Left forelimb (tissue), 1 donor: ENCODE measurements around the gene ARHGEF39.
A peak's percentile ranks its signal among the peaks of the same experiment; 100 is the strongest.

Experiments
- DNase-seq: peaks from one replicate; pipeline ENCODE4 v3.0.0-alpha.2; 2018; ENCODE audit warnings: low spot score

The ARHGEF39 gene, protein sequence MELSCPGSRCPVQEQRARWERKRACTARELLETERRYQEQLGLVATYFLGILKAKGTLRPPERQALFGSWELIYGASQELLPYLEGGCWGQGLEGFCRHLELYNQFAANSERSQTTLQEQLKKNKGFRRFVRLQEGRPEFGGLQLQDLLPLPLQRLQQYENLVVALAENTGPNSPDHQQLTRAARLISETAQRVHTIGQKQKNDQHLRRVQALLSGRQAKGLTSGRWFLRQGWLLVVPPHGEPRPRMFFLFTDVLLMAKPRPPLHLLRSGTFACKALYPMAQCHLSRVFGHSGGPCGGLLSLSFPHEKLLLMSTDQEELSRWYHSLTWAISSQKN

DNA sequence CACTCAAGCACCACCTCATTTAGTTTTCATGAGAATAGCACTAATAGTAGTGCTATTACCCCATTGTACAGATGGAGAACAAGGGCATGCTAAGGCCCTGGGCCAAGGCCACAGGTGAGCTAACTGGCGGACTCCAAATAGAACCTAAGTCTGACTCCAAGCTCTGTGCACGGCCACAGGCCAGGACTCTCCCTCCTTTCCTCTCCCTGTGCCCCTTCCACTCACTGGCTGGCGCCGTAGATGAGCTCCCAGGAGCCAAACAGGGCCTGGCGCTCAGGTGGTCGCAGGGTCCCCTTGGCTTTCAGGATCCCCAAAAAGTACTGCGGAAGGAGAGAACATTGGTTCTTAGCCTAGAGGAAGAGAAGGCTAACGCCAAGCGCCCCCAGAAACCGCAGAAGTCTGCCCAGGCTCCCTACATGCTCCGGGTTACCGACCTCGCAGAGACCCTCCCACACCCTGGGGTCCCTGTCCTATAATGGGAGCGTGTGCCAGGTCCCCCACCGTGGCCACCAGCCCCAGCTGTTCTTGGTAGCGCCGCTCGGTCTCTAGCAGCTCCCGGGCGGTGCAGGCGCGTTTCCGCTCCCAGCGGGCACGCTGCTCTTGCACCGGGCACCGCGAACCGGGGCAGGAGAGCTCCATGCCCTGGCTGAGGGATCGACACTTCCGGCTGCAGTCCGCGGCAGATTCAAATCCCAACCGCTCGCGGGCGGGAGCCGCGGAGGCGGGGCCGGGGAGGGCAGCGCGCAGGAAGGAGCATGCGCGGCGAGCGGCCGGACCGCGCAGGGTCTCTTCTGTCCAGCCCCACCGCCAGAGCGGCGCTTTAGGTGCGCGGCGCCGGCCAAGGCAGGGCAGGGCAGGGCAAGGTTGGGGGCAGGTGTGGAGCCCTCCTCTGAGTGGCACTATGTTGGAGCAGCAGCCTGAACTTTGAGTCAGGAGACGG, at the start of gene ARHGEF39:
Gene ARHGEF39, minus strand, starts transcription at position 665 of the 940 bp plus-strand sequence. Its CDS starts 26 bp downstream, at position 639.
- DNase-seq: peak; percentile 88

DNA sequence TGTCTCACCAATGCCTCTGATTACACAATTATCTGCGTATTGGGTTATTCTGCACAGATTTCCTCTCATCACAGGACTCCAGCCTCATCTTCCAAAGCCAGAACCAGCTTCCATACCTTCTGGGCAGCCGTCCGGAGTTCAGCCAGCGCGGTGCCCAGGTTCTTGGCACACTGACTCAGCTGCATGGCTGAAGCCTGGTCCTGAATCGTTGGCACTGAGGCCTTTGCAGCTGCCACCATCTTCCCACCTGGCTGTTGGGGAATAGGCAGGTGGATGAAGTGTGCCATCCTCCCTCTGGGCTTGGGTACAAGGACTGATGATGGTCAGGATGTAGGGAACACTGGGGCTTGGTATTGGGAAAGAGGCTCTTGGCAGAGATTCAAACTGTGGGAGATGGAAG, 49.1 kb upstream of the ARHGEF39 start:
- DNase-seq: no peak

DNA sequence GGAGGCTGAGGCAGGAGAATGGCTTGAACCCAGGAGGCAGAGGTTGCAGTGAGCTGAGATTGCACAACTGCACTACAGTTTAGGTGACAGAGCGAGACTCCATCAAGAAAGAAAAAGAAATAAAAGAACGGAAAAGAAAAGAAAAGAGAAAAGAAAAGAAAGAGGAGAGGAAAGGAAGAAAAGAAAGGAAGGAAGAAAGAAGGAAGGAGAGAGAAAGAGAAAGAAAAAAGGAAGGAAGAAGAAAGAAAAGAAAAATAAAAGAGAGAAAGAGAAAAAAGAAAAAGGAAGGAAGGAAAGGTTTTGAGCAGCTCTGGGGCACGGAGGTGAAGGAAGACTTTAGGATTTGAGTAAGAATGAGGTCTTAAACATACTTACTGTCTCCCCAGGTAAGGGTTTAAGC, 48.6 kb upstream of the ARHGEF39 start:
- DNase-seq: no peak

DNA sequence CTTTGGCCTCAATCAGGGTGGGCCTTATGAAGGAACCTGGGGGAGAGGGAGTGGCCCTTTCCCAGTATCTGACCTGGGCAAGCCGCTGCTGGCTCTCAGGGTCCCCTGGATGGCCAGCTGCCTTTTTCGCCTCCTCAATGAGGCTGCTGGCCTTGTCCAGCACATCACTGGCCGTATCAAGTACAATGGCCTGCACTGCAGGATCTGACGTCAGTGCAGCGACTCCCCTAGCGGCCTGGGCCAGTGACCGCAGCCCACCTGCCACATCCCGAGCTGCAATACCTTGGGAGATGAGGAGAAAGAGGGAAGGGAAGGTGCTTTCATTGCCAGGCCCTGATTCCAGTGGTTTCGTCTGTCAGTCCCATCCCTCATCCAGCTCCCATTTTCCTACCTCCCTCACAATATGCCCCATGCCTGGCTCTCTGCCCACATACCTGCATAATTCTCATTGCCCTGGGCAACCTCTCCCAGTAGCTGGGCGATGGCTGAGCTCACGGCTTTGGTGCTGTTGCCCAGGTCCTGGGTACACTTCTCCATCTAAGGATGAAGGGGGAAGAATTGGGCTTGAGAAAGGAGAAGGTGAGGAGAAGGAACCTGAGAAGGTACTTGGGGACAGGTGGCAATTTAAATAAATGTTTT, 47.9 kb upstream of the ARHGEF39 start:
- no peak for DNase-seq

DNA sequence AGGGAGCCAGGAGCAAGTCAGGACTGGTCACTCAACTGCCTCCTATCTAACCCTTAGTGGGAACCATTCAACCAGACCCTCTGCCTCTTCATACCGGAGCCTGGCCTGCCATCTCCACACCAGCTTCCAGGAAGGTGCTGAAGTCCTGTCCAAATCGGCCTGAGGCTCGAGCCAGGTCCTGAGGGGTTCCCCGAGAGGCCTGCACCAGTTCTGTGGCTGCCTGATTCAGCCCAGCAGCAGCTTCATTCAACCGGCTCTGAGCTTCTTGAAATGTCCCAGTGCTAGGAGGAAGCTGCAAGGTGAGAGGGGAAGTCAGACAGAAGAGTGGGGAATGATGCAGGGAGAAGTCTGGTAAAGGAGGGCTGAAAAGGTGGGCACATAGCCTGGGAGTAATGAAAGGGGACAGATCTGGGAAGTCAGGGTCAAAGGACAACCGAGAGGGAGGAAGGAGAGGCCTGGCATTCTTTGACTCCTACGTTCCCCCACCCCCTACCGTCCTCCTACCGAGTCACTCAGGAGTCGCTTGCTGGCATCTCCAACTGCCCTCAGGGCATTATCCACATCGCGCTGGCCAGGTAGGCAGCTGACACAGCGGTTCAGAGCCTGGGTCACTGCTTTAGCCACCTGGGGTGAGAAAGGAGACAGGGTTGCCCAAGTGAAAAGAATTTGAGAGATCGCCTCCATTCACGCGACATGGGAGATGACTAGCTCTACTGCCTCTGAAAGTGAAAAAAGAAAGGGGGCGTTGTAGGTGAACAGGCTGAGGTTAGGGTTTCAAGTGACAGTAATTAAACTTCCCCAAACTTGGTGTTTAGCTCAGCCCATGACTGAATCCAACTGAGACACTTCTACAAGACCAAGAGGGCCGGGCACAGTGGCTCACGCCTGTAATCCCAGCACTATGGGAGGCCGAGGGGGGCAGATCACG, 46.8 kb upstream of the ARHGEF39 start:
- no peak for DNase-seq

DNA sequence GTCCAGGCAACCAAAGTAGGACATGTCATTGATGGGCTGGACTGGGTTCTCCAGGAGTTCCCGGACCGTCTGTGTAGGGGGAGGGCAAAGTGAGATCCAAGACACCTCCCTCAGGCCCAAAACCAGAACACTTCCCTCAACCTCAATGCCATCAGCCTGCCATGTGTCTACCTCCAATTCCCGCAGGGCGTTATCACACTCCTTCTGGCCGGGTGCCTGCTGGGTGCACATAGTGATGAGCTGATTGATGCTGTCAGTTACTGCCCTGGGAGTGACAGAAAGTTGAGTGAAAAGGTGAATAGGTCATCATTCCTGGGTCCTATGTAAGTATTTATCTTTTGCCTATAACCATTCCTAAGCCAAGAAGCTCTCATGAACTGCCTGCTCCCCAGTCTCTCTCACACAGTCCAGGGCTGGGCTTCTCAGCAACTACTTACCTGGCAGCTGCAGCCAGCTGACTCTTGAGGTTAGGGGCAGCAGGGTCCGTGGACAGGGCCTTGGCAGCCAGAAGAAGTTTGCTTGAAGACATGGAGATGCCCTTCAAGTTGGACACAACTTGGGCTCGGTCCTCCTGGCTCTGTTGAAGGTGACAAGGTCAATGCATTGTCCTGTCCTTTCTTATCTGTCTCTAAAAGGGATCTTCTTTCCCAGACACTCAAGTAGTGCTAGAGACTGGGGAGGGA, 46.0 kb upstream of the ARHGEF39 start:
- no peak for DNase-seq

DNA sequence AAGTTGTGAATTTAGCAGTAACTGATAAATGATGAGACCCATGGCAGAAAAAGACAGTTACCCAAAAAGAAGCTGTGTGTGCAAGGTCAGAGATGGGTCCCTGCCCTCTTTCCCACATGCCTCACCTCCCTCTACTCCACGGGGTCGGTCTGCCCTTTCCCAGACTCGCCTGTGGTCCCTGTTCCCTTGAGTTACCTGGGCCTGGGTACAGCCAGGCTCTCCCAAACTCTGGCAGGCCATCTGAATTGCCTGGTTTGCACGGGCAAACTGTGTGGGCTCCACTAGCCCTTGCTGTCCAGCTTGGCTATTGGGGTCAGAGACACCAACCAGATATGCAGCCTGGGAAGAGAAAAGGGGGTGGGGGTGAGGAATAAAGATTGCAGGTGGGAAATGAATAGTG, 43.2 kb upstream of the ARHGEF39 start:
- no peak for DNase-seq

DNA sequence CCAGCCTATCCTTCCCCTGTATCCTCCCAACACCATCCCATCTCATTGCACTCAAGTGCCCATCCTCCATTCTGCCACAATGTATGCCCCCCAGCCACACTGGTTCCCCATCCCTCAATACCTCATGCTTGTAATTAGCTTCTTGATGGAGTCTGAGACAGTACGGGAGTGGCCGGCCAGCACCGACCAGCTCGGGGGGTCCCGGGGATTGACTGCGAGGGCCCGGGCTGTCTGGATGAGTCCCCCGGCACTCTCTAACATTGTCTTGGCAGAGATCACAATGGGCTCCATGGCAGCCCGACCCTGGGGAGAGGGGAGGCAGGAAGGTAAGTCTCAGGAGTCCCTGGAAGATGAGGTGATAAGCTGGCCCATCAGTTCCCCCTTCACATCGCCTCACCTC, 42.0 kb upstream of the ARHGEF39 start:
- DNase-seq: no peak

DNA sequence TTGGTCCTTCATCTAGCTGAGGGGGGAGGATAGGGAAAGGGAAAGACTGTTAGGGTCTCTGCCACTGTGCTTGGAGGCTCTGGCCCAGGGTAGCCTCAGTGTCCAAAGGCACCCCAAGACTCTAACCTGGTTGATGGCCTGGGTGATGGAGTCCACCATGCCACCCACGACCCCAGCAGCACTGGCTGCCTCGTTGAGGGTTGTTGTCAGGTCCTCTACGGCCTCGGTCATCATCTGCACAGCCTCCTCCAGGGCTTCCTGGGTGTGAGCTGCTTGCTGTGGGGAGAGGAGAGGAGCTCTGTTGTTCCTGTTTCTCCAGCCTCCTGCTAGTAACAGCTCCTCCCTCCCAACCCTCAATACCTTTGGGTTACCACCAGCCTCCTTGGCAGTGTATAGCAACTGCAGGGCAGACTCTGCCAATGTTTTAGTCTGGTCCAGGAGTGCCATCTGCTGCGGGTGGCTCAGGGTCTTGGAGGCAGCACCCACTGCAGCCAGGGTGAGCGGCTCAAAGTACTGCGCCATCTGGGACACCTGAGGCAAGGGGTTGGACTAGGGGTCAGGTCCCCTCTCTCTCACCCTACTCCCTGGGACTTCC, 40.9 kb upstream of the ARHGEF39 start:
- no peak for DNase-seq

DNA sequence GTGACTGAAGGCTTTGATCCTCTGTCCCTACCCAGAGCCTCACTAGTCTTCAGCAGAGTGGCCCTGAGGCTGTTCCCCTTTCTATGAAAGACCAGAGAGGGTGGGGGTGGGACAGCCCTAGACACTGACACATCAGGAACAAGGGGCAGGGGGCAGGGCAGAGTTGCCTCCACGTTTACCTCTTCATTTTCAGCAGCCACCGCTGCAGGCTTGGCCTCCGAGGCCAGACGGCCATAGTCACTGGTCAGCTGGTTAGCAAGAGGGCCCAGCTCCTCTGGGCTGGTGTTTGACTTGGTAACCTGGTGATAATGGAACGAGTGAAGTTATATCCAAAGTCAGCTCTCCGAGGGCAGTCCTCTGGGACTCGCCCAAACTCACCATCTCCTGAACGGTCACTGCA, 40.4 kb upstream of the ARHGEF39 start:
- DNase-seq: no peak

DNA sequence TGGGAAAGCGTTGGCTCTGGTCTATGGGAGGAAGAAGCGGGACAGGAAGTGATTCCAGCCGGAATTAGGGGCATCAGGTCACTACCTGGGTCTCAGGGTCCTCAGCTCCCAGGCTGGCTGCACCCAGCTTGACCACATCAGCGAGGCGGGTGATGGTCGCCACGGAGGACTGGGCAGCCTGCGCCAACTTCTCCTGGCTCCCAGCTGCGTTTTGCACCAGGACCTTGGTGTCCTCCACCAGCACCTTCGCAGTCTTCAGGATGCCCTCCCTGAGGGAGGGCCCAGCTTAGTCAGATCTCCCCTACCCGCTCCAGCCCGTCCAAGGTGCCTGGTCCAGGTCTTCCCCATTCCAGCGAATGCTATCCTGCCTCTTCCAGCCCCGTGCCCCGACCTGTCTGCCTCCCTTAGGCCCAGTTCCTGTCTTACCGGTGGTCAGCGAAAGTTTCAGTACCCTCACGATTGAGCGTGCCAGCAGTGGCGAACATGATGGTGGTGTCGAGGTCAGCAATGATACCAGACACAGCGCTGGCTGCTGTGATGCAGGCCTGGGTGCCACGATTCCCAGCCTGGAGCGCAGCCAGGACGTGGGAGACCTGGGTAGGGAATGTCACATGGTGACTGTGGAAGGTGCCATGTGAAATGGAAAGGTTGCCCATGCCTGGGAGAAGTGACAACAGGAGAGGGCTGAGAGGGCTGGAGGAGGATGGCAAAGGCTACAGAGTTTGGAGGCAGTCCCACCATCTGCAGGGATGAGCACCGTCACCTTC, 39.1 kb upstream of the ARHGEF39 start:
- no peak for DNase-seq

DNA sequence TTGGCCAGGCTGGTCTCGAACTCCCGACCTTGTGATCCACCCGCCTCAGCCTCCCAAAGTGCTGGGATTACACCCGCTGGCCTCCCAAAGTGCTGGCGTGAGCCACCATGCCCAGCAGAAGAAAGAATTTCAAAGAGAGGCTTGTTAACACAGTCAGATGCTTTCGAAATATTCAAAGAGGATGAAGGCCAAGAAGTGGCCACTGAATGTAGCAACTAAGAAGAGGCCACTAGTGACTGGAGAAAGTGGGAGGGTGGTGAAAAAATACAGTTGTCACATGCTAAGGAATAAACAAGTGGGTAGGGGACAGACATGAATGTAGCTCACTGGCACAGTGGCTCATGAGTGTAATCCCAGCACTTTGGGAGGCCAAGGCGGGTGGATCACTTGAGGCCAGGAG, 37.7 kb upstream of the ARHGEF39 start:
- DNase-seq: no peak

DNA sequence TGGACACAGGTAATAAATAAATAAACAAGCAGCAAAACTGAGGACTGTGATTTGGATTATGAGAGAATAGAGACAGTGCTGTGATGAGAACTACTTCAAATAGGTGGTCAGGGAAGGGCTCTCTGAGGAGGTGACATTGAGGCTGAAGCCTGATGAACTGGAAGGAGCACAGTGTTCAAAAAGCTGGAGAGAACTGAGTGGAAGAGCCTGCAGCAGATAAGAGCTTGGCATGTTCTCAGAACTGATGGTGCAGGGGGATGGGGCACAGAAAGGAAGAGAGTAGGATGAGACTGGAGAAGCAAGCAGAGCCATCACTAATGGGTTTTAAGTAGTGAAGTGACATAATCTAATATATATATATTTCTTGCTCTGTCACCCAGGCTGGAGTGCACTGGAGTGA, 35.9 kb upstream of the ARHGEF39 start:
- DNase-seq: no peak

DNA sequence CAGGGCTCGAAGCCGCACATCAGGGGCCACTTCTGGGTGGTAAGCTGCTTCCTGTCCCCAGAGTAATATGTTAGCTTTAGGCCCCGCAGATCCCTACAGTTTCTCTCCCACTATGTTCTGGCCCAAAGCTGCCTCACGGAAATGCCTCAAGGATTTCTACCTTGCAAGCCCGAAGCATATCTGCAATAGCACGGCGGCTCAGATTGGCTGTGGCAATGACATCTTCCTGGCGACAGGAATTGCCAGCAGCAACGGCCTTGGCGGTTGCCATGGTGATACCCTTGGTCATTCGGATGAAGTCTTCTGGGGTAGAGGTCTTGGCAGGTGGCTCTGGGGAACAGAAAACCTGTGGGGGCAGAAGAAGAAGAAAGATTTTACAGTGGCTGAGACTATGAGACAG, 35.0 kb upstream of the ARHGEF39 start:
- no peak for DNase-seq

DNA sequence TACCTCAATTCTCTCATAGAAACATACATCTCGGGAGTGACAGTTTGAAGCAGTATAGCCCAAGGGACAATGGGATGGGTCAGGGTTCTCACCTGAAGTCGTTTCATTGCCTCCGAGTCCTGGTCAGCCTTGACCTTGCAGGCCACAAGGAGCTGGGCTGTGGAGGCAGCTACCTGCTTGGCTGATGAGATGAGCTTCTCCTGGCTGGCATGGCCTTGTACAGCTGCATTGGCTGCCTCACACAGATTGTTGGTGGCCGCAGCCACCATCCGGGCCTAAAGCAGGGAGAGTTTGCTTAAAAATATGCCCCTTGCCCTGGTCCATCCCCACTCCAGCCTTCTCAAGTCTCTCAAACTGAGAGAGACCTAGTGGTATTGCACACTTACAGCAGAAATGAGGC, 33.2 kb upstream of the ARHGEF39 start:
- DNase-seq: no peak

DNA sequence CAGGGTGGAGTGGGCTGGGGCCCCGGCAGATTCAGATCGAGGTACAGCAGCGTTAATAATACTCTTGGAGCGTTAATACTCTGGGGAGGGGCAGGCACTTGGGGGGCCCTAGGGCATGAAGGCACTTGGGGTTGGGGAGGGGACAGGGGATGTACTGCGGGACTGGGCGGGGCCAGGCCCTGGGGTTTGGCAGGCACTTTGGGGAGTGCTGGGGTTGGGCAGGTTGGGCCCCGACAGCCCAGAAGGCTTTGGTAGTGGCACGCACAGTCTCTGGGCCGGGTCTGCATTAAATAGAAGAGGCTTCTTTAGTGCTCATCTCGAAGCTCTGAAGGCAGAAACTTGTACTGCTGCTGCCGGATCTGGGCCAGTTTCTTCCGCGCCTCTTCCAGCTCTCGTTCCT, 32.5 kb upstream of the ARHGEF39 start:
- DNase-seq: no peak

DNA sequence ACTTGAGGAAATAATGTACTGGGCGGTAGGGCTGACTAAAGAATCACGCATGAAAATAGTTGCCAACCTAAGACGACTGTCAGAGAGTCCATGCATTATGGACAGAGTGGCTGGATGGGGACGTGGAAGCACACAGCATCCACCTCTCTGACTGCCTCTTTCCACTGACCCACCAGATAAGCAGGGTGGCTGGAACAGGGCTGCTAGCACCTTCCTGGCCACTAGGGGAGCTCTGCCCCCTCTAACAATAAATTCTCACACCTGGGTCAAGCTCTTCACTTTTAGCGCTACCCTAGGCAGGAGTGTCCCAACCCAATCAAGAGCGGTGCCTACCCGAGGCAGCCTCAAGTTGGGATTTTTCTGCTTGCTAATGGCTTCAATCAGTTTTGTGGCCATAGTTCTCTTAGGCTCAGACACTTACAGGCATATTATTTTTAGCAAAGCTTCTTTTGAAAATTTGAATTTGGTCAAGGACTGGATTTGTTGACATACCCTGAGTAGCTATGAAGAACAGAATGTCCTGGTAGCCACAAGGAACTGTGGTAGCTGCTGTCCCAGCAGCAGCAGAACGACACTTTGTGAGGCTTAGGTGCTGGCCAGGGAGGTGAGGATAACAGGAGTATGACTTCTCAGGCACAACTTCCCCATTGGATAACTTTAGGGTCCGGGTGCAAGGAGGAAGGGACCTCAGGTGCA, 31.7 kb upstream of the ARHGEF39 start:
- no peak for DNase-seq

DNA sequence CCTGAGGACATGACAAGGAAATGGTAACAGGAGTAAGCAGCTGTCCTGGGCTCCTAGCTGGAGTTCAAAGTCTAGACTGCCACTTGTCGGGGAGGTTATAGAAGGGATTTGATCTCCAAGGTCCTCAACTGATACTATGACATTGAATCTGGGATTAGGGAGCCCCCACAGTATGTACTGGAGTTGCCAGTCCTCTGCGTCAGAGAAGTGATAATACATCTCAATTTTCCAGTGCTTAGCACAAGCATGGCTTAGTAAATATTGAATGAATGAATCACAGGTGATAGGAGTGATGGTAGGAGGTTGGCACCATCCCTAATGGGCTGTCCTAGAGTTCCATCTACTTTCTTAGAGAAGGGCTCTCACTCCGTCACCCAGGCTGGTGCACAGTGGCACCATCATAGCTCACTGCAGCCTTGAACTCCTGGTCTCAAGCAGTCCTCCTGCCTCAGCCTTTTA, 31.0 kb upstream of the ARHGEF39 start:
- no peak for DNase-seq

DNA sequence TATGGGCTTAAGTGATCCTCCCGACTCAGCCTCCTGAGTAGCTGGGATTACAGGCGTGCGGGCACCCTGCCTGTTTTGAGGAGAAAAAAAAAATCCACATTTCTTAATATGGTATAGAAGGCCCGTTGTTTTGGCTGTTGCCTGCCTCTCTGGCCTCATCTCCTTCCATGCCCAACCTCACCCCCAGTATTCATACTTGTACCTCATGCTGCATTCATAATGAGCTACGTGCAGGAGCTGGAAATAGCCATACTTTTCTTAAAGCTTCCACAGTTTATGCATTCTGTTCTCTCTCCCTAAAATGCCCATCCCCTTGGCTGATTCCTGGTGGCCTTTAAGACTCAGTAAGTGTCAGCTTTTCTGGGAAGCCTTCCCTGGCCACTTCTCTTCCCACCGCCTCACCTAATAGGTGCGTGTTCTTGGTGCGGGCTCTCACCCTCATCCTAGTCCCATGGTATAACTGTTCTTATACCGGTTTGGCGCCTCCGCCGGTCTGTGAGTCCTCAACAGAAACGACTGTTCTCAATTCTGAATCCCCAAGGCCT, 26.8 kb upstream of the ARHGEF39 start:
- no peak for DNase-seq
